ENCODE data around the gene KLHL1. TPM values are rescaled to one million over a fixed set of nuclear protein-coding genes. Genes with fewer than 3 reads are reported as not detected.

KLHL1 gene
- total and polyA plus RNA-seq, 2 of the 4 experiments (the other 2 are of a cell fraction), result not detected

GRCh38 chr13:69866555-69866954, 241.7 kb downstream of the KLHL1 start:
- Histone ChIP-seq H2BK120ac (ENCODE audit: low read depth, low read length) (no peak overlapping the region), H3K4me3 (ENCODE audit: insufficient read depth, low read depth, low read length) (no peak overlapping the region), H2AK5ac (ENCODE audit: low read depth, low read length) (no peak overlapping the region), H3K27ac (ENCODE audit: insufficient read depth, low read length) (no peak overlapping the region), H3K9me3 (ENCODE audit: control insufficient read depth, insufficient read depth, low read length) (peaks cover 2% of the 10 kb centered on the region; the same call in 1 of the 2 replicates), H4K8ac (ENCODE audit: low read depth in 2 of 2, low read length in 2 of 2) (no peak overlapping the region), H3K9ac (ENCODE audit: low read depth, low read length) (no peak overlapping the region), H3K23ac (ENCODE audit: low read depth, low read length) (no peak overlapping the region), H3K9me1 (ENCODE audit: insufficient read depth, low read length) (no peaks in the 10 kb centered on the region), H3K4me1 (ENCODE audit: control insufficient read depth, insufficient read depth, low read length) (no peaks in the 10 kb centered on the region), H3K4ac (ENCODE audit: low read depth, low read length) (no peak overlapping the region), H4K91ac (ENCODE audit: insufficient read depth, low read depth, low read length) (no peak overlapping the region), H3K56ac (ENCODE audit: extremely low read depth, insufficient read depth, low read length) (no peak overlapping the region), H3K79me1 (ENCODE audit: low read depth in 1 of 2, low read length in 2 of 2) (no peaks in the 10 kb centered on the region), H3K14ac (replicated peaks; ENCODE audit: low read depth, low read length) (no peak overlapping the region), H2AFZ (replicated peaks; ENCODE audit: low read length, poor library complexity) (no peak overlapping the region), H2BK5ac (ENCODE audit: low read depth, low read length, poor library complexity, severe bottlenecking) (no peak overlapping the region), H2BK15ac (ENCODE audit: low read depth, low read length) (no peak overlapping the region), H3K27me3 (ENCODE audit: control insufficient read depth, insufficient read depth, low read length) (no peaks in the 10 kb centered on the region), H3K4me2 (ENCODE audit: low read depth, low read length) (no peak overlapping the region), H2AK9ac (replicated peaks; ENCODE audit: low read depth, low read length, poor library complexity) (no peak overlapping the region), H4K5ac (ENCODE audit: low read depth, low read length) (no peak overlapping the region), H2BK20ac (ENCODE audit: low read depth, low read length) (no peak overlapping the region), H4K20me1 (ENCODE audit: insufficient read depth, low read length) (no peaks in the 10 kb centered on the region), H3K18ac (ENCODE audit: low read depth, low read length) (no peak overlapping the region), H3K36me3 (ENCODE audit: control insufficient read depth, insufficient read depth, low read length) (no peaks in the 10 kb centered on the region)
- ChIA-PET CTCF (no interaction called here), POLR2A (ENCODE audit: unreplicated experiment) (no interaction called here)
- WGBS, 2 experiments (ENCODE audit: extremely low coverage in 2 of 2, insufficient read length in 1 of 2), result no CpG with 5 or more reads among the region's 4 CpGs
- DNase-seq (no peak), ATAC-seq (ENCODE audit: low read depth) (no peak)
- in situ Hi-C loops (cut with MboI; ENCODE audit: low sequenced_read_pairs) (no loop called here), intact Hi-C loops (cut with micrococcal nuclease) (no loop called here), dilution Hi-C loops (cut with HindIII; ENCODE audit: low sequenced_read_pairs, unreplicated experiment) (no loop called here)
- no TSS peak for BruUV-seq (replicated peaks)
- TF ChIP-seq CHD1 (IDR thresholded peaks at IDR 0.05; ENCODE audit: low read depth, low read length) (no peak), SMC3 (IDR thresholded peaks at IDR 0.05; ENCODE audit: low read depth, low read length) (no peak), CEBPB (IDR thresholded peaks at IDR 0.05; ENCODE audit: low read depth, low read length) (no peak)
- TF ChIP-seq, protein P1, sequence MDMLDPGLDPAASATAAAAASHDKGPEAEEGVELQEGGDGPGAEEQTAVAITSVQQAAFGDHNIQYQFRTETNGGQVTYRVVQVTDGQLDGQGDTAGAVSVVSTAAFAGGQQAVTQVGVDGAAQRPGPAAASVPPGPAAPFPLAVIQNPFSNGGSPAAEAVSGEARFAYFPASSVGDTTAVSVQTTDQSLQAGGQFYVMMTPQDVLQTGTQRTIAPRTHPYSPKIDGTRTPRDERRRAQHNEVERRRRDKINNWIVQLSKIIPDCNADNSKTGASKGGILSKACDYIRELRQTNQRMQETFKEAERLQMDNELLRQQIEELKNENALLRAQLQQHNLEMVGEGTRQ (IDR thresholded peaks at IDR 0.05; ENCODE audit: low read depth, low read length), result no peak
